HuH-7.5 (cell line): Measurements from ENCODE around the gene VAV2.
A peak's percentile ranks its signal among the peaks of the same experiment; 100 is the strongest.
"Not testable (repeated sequence)": the region's sequence is repeated elsewhere in the genome, so short reads cannot be mapped to it uniquely, and the experiment has no call there.

Experiments used
- DNase-seq: peaks from one replicate; pipeline ENCODE4 v3.0.0; 2011; ENCODE audit warnings: low spot score

VAV2 gene

DNA sequence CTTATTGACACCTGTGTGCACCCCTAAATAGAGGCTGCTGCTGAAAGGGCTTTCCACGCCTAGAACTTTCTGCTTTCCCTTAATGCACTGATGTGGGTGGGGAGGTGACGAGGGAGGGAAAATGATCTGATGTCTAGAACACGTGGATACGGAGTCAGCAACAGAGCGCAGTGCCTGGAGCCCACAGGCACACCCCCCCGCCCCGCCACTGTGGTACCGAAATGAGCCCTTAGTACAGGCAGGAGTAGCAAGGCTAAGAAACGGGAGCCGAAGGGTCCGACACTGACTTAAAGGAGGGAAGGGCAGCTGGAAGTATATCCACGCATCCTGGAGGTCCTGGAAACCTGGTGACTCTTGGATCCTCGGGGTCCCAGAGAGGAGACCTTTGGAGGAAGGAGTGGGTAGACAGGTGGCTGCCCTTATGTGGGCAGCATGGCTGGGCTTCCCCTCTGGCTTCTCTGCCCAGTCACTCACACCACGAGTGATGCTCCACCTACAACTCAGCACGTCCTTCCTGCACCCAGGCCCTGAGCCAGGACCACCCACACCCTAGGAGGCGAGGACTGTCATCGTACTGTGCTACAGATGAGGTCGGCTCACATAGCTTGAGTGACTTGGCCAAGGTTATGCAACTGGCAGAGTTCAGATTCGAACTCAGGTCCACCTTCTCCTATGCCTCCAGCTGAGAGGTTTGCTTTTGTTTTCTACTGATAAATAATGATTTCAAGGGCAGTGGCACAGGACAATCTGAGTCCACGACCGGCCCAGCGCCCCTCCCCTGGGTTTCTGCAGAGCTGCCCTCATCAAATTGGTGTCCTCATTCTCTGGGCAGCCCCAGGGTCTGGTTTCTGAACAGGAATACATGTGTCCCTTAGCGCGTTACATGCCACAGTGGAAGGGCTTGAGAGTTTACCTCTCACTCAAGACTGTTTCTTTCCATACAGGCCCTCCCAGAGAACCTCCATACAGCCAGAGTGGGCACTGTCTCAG is 4.7 kb upstream of the VAV2 start:
- DNase-seq: no peak

DNA sequence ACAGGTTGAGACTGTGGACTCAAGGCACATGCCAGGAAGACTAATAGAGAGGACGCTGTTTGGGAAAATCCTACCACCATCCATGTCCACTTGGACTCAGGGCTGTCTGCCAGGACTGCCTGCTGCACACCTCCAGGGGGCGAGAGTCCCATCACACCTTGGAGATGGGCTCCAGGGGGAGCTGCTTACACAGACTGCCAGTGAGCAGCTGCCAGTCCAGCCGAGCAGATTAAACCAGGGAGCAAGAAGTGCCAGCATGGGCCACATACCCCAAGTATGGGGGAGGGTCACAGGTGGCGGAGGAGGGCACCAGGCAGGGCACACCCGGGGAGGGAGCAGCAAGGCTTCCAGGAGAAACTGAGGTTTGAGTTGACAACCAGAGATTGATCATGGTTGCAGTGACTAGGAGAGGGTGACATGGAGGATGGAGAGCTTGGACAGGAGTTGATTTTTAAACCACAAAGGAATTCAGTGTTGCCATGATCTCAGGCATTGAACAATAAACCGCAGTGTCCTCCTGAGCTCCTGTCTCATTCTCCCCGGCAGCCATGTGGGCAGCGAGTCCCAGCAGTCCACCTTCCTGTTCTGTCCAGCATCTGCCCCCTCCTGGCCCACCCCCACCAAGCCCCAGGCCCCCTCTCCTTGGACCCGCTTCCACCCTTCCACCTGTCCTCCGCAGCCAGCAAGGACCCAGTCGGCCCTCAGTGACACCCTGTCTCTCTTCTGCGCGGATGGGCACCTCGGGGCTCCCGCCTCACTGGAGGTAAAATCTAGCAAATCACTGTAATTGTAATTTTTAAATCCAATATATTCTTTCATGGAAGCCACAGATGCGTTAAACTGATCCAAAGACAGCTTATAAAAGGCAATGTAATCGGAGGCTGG is 3.1 kb upstream of the VAV2 start:
- peak; percentile 57 for DNase-seq

DNA sequence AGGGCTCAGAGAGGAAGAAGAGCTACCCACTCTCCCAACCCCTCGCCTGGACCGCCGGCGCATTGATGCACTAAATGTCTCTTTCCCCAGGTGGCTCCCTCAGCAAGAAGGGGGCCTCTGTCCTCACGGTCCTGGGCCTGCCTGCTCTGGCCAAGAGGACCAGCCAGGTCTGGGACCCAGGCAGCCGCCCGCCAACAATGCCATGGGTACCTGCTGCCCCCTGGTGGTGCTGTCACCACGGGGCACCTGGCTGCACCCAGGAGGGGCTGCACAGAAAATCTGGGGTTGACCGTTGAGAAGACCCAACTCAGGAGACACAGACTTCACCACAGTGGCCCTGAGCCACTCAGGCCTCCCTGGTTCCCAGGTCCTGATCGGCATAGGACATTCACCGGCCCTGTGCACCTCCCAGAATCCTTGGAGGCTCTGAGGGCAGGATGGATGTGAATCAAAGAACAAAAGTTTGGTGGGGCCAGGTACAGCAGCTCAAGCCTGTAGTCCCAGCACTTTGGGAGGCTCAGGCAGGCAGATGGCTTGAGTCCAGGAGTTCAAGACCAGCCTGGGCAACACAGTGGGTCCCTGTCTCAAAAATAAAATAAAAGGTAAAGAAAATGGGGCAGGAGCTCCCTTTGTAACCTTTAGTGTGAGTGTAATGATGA is 2.4 kb upstream of the VAV2 start:
- DNase-seq: peak; percentile 91

DNA sequence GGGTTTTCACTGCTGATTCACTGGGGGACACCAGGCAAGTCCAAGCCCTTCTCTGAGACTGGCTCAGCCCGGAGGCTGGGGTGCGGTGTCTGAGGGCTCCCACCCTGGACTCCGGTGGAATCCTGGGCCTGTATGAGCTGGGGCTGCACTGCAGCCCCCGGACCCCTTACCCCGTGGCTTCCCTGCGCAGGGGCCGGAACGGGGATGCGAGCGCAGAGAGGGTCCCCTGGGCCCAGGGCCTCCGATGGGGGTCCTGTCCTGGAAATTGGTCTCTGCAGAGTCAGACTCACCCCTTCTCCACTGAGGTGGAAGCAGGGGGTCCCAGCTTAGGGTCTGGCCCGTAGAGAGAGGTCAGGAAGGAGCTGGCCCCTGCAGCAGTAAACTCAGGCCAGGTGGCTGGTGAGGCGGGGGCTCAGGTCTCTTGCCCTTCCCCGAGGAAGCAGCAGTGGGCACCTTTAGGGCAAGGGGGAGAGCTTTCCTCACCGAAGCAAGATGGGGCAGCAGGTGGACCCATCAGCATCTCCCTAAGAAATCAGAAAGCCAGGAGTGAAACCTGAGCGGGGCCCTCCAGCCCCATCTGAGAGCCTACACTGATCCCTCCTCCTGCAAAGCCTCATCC is 1.6 kb upstream of the VAV2 start:
- DNase-seq: no peak

DNA sequence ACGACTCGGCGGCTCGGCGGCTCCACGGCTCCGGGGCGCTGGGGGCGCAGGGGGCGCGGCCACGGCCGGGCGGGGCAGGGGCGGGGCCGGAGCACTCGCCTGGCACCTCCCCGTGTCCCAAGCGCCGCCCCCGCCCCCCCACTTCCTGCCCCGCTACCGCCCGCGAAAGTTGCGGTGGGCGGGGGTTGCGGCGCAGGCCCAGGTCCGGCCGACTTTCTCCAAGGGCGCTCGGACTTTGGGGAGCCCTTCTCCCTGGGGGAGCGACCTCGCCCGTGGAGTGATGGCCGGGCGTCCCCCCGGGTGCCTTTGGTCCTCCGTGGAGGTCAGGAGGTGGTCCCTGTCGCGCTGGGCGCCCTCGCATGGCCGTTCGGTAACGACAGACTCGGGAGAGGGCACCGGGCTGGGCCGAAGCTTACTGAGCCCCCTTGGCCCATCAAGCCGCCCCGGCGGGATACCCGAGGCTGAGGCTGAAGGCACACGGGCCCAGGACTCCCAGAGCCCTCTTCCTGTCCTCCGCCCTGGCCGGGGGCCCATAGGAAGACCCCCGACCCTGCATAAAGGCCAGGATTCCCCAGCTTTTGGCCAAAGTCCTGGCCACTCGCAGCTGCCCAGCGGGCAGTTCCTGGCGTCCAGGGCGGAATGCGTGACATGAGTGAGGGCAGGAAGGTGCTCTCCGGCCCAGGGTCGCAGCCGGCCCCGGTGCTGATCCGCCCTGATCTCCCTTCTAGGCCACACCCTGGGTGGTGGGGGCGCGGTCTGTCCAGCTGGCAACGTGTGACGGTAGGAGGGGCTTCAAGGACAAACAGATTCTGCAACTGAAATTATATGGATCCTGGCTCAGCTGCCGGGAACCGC is 883 bp upstream of the VAV2 start:
- DNase-seq: peak; percentile 77

DNA sequence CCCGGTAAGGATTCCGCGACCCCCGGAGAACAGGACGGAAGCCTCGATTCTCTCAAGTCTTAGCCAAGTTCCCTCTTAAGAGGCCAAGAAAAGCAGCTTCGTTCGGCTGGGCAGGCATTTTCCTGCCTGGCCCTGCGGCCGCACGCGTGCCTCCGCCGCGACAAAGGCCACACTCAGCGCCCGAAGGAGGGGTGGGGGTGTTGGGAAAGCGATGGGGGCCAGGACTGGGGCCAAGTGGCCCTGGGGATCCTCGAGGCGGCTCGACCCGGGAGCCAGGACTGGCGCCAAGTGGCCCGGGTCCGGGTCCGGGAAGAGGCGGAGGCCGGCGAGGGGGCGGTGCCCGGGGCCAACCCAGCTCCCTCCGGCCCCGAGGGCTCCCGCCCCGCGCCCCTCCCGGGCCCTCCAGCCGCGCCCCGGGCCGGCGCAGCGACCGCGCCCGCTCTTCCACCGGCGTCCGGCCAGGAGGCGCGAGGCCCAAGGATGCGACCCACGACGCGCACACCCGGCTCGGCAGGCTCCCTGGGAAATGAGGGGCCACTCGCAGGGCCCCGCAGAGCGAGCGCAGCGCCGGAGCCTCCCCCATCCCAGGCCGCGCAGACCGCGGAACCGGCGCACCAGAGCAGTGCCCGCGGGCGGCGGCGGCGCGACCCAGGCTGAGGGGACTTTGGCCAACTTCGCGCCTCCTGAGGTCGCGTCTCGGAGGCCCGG is 756 bp downstream of the VAV2 start:
- DNase-seq: no peak

DNA sequence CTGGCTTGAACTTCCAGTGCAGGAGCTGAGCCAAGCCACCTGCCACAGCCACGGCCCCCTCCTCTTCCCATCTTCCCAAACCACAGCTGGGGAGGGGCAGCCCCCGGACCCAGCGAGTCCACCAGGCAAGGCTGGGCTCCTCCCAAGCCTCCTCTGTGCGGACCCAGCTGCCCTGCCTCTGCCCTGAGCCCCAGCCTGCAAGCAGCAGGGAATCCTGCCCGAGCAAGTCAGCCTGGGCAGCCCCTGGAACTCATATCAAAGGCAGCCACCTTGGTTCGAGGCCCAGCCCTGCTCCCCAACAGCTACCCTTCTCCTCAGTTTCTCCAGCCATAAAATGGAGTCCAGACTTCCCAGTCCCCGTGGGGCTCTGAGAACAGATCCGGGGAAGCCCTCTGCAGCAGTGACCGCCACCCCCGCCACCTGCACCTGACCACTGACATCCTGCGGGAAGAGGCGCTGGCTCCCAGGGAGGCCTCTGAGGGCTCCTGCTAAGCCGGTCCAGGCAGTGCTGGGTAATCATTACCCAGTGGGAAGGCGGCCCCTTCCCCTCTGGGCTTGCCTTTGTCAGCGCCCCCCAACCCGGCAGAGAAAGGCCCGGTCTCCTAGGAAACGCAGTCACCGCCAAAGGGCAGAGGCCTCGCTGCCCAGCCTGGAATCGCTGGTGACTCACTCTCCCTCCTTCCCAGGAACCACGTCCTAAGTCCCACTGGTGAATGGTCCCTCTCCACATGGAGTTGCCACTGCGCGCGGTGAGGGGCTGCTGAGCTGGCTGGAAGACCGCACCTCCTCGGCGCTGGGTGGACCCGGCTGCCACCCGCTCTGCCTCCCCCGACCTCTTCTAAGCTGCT is 1.5 kb downstream of the VAV2 start:
- peak; percentile 61 for DNase-seq

DNA sequence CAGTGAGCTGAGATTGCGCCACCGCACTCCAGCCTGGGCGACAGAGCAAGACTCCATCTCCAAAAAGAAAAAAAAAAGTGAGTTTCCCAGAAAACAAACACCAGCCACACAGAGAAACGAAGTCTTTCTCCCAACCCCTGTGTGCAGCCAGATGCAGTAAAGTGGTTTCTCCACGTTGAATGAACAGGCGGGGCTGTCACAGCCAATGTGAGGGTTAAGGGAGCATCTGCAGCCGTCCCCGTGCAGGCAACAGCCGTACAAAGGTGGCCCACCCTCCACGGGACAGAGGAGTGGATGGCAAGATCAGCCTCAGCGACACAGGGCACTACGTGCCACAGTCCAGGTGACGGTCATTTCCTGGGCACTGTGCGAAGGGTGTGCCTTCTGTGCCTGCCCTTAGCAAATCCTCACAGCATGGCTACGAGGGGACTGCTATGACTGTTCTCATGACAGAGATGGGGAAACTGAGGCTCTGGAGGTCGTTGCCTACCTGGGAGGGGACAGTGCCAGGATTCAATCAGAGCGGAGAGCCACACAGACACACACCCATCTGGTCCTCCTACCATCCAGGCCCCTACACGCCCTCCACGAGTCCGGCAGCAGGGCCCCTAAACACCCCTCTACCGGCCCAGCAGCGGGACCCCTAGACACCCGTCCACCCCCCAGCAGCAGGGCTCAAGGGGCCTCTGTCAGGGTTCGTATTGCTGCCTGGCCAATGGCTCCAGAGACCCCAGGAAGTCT is 2.3 kb downstream of the VAV2 start:
- DNase-seq: no peak

DNA sequence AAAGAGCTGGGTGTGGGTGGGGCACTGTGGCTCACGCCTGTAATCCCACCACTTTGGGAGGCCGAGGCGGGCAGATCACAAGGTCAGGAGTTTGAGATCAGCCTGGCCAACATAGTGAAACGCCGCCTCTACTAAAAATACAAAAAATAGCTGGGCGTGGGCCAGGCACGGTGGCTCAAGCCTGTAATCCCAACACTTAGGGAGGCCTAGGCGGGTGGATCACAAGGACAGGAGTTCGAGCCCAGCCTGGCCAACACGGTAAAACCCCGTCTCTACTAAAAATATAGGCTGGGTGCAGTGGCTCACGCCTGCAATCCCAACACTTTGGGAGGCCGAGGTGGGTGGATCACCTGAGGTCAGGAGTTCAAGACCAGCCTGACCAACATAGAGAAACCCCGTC is 3.4 kb downstream of the VAV2 start:
- not testable (repeated sequence) for DNase-seq

DNA sequence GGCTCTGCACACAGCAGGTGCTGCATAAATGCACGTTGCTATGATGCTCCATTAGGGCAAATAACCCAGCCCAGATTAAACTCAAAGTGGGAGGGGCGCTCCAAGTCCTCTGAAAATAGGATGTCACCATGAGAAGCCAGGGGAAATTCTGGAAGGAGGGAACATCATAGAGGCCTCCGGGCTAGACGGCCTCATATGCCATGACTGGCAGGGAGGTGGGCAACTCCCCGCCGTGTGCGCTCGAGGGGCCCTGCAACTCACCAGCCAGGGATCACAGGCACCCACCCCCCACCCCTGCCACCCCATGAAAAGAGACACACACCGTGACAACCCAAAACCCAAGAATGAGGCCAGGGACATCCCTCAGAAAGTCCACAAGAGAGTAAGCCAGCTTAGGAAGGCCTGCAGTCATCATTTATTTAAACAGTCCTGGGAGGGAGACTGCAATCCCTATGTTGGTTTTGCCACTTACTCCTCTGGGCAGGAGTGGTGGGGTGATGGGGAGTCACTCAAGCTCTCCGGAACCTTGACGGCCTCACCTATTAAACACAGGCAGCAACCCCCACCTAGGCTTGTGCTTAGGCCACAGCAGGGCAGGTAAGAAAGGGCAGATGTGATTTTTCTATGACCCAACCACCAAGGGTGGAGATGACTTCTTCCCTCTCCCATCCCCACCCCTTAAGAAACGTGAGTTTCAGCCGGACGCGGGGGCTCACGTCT is 4.0 kb downstream of the VAV2 start:
- DNase-seq: no peak

DNA sequence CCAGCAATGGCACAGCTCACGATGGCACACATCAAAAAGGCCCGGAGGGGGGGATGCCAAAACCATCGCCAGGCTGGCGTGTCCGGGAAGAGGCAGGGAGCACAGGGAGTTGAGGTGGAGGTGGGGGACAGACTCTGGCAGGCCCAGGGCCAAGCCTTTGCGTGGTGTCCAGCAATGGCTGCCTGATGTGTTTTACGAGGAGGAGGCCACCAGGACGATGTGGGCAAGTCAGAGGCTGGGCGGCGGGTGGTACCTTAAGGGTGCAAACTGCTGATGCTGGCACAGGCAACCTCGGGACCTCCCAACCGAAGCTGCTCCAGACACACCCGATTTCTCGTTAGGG is 4.7 kb downstream of the VAV2 start:
- DNase-seq: no peak

DNA sequence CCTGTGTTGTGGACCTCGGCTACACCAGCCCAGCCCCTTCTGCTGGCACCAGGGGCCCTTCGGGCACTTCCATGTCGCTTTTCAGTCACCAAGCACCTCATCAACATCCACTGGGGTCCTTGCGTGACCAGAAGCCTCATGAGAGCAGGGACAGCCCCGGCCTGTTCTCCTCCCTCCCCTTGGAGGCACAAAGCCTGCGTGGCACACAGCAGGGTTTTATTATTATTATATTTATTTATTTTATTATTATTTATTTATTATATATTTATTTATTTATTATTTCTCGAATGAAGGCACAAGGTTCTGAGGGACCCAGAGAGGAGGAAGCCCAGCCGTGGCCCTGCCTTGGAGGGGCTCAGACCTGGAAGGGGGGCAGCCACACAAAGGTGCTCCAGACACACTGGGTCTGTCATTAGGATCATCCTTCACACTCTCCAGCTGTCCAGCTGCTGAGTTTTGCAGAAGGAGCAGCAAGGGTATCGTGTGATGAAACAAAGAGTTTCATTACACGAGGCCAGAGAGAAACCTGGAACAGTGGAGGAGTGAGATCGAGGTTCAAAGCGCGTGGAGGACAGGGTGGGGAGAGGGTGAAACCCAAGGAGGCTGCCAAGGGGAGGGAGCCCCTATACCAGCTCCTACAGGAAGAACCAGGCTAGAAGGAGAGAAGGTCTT is 5.2 kb downstream of the VAV2 start:
- no peak for DNase-seq

DNA sequence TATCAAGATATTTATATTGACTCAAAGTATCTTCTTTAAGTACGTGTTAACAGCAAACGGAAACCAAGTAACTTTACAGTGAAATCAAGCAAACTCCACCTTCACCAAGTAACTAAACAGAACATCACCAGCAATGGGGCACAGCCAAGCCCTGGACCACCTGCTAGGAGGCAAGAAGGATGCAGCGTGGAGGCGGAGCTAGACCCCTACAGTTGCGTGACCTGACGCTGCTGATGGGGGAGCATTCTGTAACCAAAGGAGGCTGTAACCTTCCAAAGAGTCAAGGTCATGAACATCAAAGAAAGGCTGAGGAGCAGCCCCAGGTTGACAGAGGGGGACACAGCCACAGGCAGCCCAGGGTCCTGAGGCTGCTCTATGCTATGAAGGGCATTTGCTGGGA is 6.1 kb downstream of the VAV2 start:
- no peak for DNase-seq

DNA sequence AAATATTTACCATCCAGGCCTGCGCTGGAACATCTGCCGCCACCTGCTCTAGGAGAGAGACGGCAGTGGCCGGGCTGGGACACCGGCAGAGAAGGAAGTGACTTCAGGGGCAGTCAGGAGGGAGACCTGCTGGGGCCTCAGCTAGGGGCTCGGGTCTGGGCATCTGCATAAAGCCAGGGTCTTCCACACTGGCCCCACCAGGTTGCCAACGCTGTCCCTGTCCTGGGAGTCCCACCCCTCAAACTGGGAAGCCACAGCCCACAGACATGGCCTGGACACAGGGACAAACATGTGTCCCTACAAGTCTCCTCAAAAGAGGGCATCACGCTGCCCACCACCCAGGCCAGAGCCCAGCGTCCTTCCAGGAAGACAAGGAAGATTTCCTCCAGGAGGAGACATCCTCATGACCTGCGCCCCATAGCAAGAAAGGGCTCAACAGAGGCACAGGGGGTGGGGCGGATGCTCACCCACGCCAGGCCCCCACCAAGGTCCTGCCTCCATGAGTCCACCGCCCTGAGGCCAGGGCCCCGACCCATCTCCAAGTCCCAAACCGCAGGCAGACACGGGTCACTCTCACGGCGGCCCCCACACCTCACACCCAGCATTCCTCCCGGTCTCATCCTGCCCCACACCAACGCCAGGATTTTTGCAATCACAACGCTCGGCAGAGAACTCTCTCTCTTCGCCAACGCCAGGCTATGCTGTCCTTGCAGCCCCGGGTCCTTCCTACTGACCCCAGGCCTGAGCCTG is 9.0 kb downstream of the VAV2 start:
- DNase-seq: no peak

DNA sequence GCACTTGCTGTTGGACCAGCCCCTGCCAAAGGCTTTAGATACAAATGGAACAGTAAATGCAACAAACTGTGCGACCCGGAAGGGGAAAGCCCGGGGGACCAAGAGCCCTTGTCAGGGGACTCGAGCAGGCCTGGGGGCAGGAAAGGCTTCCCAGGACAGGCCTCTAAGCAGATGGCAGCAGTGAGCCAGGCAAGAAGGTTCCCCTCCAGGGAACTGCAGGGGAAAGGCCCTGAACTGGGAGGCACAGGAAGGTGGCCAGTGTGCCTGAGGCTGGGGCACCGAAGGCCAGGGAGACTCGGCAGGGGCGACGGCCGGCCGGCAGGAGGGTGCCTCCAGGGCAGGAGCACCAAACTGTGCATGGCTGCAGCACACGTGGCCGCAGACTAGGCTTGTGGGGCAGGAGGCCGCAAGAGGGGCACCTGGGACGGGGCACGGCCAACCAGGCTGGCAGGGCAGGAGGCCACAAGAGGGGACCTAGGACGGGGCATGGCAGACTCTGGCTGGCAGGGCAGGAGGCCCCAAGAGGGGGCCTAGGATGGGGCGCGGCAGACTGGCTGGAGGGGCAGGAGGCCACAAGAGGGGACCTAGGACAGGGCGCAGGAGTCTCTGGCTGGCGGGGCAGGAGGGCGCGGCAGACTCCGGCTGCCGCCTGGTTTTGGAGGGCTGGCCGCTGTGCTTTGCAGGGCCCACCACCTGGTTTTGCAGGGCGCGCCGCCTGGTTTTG is 10.0 kb downstream of the VAV2 start:
- DNase-seq: no peak

DNA sequence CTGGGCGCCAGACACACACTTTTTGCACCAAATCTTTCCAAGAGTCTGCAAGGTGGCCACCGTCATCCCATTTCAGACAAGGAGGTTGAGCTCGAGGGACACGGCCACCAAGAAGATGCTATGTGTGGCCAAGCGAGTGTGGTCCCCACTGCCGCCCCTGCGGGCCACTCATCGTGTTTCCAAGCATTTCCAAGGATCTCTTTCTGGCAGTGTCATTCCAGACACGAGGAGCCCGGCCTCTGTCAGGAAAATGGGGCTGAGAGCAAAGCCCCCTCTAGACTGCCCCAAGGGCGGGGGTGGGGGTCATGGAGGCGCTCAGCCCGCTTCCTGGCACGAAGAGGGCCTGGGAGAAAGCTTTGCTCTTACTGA is 10.6 kb downstream of the VAV2 start:
- no peak for DNase-seq
